Myocyte (in vitro differentiated cells): ENCODE results near the gene FUT3. TPM values are rescaled to one million over a fixed set of nuclear protein-coding genes. Genes with fewer than 3 reads are reported as not detected.
A peak's percentile ranks its signal among the peaks of the same experiment; 100 is the strongest.
"Not testable (repeated sequence)": the region's sequence is repeated elsewhere in the genome, so short reads cannot be mapped to it uniquely, and the experiment has no call there.

Experiments
- DNase-seq: peaks from one replicate; pipeline ENCODE4 v3.0.0-alpha.2; 2012; ENCODE audit warnings: low read depth
- total RNA-seq: library from RNA; depleted of rRNA; stranded (reverse); fragments of >200 nt; gene quantifications from 2 replicates; pipeline ENCODE4 v1.2.3, GENCODE V29; 2014

FUT3 gene
- total RNA-seq, 1 donor from 2014 or later: not detected

- DNase-seq: no peak
Measured at GRCh38 chr19:5850189-5850588, 1.1 kb downstream of the FUT3 start.

DNA sequence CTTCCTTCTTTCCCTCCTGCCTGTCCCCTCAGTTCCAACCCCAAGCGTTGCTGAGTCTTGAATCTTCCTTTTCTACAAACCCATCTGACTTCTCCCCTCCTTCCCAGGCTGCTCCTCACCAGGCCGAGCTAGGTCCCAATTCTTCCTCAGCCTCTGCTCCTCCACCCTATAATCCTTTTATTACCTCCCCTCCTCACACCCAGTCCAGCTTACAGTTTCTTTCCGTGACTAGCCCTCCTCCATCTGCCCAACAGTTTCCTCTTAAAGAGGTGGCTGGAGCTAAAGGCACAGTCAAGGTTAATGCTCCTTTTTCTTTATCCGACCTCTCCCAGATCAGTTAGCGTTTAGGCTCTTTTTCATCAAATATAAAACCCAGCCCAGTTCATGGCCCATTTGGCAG lies 2.6 kb downstream of the FUT3 start:
- not testable (repeated sequence) for DNase-seq

GRCh38 chr19:5847846-5848245 lies 3.4 kb downstream of the FUT3 start:
- DNase-seq: peak; percentile 55

- no peak for DNase-seq
Measured at GRCh38 chr19:5844456-5845433, 6.5 kb downstream of the FUT3 start.

DNA sequence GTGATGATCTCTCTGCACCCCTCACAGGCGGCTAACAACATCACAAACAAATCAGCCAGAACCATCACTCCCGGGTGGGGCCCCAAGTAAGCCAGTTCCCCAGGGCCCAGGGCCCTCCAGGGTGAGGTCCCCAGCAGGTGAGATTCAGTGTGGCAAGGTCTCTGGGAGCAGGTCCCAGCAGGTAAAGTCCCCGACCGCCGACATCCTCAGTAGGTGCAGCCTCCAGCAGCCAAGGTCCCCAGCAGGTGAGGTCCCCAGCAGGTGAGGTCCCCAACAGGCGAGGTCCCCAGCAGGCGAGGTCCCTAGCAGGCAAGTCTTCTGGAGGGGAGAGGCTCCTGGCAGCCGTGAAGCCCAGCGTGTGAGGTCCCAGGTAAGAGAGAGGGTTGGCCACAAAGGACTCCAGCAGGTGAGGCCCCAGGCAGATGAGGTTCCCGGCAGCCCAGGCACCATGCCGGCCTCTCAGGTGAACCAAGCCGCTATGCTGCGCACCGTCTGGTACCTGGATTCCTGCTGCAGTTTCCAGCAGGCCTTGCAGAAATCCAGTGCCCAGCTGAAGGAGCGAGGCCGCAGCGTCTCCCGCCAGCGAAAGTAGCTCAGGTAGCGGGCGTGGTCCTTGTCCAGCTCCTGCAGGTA lies 7.8 kb downstream of the FUT3 start:
- no peak for DNase-seq

DNA sequence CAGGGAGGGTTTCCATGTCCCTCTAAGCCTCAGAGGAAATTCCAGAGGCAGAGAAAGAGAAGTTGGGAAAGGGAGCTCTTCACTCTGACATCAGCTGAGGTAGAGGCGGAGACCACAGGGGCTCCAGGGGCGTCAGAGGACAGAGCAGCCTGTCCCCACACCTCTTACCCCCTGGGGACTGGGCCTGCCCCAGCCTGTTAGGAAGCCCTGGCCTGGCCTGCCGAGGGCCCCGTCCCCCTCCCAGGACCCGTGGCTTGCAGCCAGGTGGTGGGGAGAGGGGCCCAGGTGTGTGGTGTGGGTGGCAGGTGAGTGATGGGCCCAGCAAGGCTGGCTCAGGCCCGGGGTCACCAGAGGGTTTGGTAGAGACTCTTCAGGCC lies 9.5 kb downstream of the FUT3 start:
- DNase-seq: not testable (repeated sequence)

DNA sequence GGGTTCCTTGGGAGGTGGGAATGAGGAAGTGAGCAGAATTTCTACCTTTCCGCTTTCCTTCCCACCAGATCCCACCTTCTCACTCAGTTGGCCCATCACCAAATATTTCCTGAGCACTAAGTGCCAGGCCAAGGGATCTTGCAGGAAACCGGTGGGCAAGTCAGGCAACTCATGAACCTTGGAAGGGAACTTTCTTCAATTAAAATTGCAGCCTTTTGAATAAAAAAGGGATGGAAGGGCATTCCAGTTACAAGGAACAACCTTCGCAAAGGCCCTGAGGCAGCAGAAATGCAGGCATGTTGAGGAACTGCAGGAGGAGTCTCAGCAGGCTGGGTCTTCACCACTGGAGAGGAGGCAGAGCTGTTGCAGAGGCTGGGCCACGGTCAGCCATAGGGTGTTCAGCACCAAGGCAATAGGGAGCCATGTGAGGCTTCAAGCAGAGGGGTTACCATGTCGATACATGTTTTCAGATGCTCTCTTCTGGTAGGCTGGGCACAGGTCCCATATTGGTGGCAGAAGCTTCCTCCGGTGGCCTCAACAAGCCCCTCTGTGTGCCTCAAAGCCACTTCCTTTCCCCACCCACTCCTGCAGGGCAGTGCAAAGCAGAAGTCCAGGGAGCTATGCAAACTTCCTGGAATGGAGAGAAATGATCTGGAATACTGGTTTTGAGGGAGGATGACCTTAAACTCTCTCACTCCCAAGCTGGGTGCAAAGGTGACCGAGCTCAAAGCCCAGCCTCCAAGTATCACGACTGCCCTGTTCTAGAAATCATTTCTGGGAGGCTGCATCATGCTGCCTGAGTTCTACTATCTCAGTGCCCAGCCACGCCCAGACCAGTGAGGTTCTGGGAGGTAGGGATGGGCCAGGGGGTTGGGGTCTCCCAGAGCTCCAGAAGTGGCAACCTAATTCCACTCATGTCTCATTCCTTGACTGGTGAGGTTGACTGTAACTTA lies 11.9 kb downstream of the FUT3 start, which contains the start of gene FUT6:
FUT6 (minus strand) TSS at position 638 of the 953 bp plus-strand sequence. CDS start 7,135 bp downstream, outside the sequence.
- no peak for DNase-seq

GRCh38 chr19:5838353-5839064 lies 12.7 kb downstream of the FUT3 start:
- no peak for DNase-seq

DNA sequence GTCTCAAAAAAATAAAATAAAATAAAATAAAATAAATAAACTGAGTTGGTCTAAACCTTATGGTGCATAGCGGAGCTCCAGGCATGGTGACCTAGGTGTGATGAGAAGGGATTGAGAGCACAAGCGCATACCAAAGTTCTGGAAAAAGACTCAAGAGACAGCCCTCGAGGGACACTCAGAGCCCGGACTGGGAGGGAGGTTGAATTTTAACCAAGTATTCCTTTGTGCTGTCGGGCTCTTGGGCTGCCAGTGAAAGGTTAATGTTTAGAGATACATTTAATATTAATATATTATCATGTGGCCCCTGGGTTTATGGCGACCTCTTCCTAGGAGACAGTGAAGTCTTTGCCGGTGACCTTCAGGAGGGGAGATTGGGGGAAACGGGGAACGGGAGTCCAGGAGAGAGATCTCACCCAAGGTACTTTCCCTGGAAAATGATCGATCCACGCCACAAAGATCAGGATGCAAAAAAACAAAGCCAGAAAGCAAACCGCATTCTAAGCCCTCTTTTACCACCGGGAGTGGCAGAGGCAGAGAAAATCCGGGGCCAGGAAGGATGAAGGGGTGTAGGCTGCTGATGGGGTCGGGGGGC lies 13.4 kb downstream of the FUT3 start:
- DNase-seq: no peak

DNA sequence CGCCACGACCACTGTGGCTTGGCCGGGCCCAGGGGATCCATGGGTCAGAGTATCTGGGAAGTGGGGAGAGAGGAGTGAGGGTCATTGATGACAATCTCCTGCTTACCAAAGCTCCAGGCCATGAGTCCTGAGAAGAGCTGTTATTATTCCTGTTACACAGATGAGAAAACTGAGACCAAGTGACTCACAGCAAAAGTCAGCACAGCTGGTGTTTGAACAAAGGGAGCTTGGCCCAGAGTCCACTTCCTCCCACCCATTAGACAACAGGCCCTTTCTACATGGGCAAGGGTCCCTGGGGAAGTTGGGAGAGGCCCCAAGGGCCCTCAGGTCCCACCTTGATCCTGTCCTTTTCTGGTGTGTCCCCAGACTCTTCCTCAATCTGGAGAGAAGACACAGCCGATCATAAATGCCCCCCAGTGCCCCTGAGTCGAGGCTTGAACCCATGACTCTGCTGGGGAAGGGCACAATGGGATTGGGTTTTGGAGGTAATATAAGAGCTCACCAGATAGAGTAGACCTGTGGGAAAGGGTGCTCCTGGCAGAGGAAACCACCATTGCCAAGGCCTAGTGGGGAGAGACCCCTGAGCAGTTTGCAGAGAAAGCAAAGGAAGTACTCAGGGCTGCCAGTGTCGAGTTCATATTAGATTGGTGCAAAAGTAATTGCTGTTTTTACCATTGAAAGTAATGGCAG lies 18.6 kb downstream of the FUT3 start:
- no peak for DNase-seq

- no peak for DNase-seq
Measured at GRCh38 chr19:5832061-5832460, 19.2 kb downstream of the FUT3 start.

GRCh38 chr19:5831159-5831558 lies 20.1 kb downstream of the FUT3 start:
- DNase-seq: no peak

DNA sequence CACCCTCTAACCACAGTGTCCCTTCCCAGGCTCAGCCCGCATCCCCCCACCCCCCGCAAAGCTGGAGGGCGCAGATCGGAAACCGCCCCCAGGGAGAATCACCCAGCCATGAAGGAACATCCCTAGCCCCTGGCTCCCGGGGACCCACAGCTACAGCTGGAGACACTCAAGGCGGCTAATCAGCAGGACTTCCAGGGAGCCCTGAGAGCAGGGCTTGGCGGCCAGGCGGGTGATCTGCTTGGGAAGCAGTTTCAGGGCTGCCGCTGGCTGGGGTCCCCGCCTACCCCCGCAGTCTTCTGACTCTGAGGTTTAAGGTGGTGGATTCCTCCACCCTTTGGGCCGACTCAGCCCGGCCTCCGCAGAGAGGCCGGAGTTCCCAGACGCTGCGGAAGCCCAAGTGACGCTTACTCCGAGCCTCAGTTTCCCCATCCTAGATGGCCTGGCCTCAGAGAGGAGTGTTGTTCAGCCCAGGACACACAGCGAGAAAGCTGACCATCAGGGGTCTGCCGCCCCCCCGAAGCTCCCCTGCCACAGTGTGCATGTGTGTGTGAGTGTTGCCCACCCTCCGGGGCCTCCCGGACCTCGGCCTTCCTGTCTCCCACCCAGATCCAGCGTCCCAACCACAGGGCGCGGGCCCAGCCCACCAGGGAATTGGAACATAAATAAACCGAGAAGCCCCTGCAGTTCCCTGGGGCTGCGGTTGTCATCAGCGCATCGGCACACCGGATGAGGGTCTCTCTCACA lies 21.5 kb downstream of the FUT3 start:
- DNase-seq: no peak

- DNase-seq: no peak
Measured at GRCh38 chr19:5828661-5829566, 22.3 kb downstream of the FUT3 start.

GRCh38 chr19:5827891-5828660 lies 23.2 kb downstream of the FUT3 start:
- DNase-seq: peak; percentile 52

GRCh38 chr19:5827342-5827890 lies 23.8 kb downstream of the FUT3 start:
- DNase-seq: no peak
